GM12878 (cell line): ENCODE data around the gene SMARCD1. TPM values are rescaled to one million over a fixed set of nuclear protein-coding genes. Genes with fewer than 3 reads are reported as not detected.
A peak's percentile ranks its signal among the peaks of the same experiment; 100 is the strongest.

Experiments used
- ATAC-seq: fragments of 200-7000 bp; cut with Tn5 transposase; 3 replicates; pipeline ENCODE4 v1.9.1; 2020; ENCODE audit warnings: mild to moderate bottlenecking, moderate library complexity
- BruUV-seq: library from RNA; stranded (reverse); fragments of 400-500 nt; replicated peaks from 2 replicates; lab custom pipeline; 2021; lab: Mats Ljungman, UMichigan
- CTCF ChIA-PET: fragments of 300-600 bp; sonication (Branson Sonifier 250); formaldehyde crosslinking; extraction: SDS; loops from one replicate; lab custom pipeline; 2021; ENCODE audit warnings: inconsistent platforms; lab: Yijun Ruan, JAX
- POLR2A ChIA-PET: fragments of 350-600 bp; formaldehyde crosslinking; extraction: SDS; loops from one replicate; lab custom pipeline; 2021; ENCODE audit warnings: inconsistent platforms; lab: Charles Lee
- RAD21 ChIA-PET: fragments of 300-600 bp; sonication (Branson Sonifier 250); formaldehyde crosslinking; loops from one replicate; lab custom pipeline; 2023; ENCODE audit warnings: antibody characterized with exemption; ENCODE audit not compliant: unreplicated experiment; lab: Charles Lee
- SMC1A ChIA-PET: fragments of 300-600 bp; sonication (Branson Sonifier 250); formaldehyde crosslinking; loops from one replicate; lab custom pipeline; 2023; ENCODE audit not compliant: unreplicated experiment, uncharacterized antibody; lab: Charles Lee
- DNase-seq: peaks from one replicate; pipeline ENCODE4 v3.0.0-alpha.2; 2011; ENCODE audit warnings: low read depth, low spot score
- FAIRE-seq: peaks from 3 replicates; lab custom pipeline; 2011; peaks lifted over from hg19 to GRCh38; lab: Jason Lieb, UNC
- H2AFZ ChIP-seq: 2 replicates; pipeline ENCODE4 v1.6.0; 2011; ENCODE audit warnings: low read depth, low read length, control low read depth; ENCODE audit not compliant: control insufficient read depth
- H3K27ac ChIP-seq: 2 replicates; pipeline ENCODE4 v1.5.1; 2011; ENCODE audit warnings: control low read depth; ENCODE audit not compliant: control insufficient read depth, insufficient read depth
- H3K27me3 ChIP-seq, 2 experiments: replicated peaks in 1 of 2; 2 replicates each; pipeline versions ENCODE4 v1.6.0 to v1.6.1; 2011; ENCODE audit warnings: low read length in 1 of 2; ENCODE audit not compliant: control insufficient read depth in 2 of 2, insufficient read depth in 2 of 2
- H3K36me3 ChIP-seq, 2 experiments: 2 replicates each; pipeline ENCODE4 v1.5.1; 2011; ENCODE audit warnings: low read length in 1 of 2; ENCODE audit not compliant: control insufficient read depth in 2 of 2, insufficient read depth in 2 of 2
- H3K4me1 ChIP-seq: 2 replicates; pipeline ENCODE4 v1.6.1; 2011; ENCODE audit warnings: mild to moderate bottlenecking, low read length, moderate library complexity, mixed read lengths; ENCODE audit not compliant: control insufficient read depth, insufficient read depth
- H3K4me2 ChIP-seq: 2 replicates; pipeline ENCODE4 v1.6.0; 2011; ENCODE audit warnings: control low read depth; ENCODE audit not compliant: control insufficient read depth, insufficient read depth
- H3K4me3 ChIP-seq: fragments of 200-600 bp; sonication (generic); 2 replicates; pipeline ENCODE4 v1.5.1; 2016
- H3K79me2 ChIP-seq: 2 replicates; pipeline ENCODE4 v1.6.0; 2011; ENCODE audit warnings: low read length; ENCODE audit not compliant: control insufficient read depth, insufficient read depth
- H3K9ac ChIP-seq: 2 replicates; pipeline ENCODE4 v1.8.0; 2011; ENCODE audit warnings: low read length, control low read depth, mixed read lengths; ENCODE audit not compliant: control insufficient read depth, insufficient read depth
- H3K9me3 ChIP-seq: replicated peaks from 3 replicates; pipeline ENCODE4 v1.5.1; 2011; ENCODE audit warnings: mild to moderate bottlenecking, low read length; ENCODE audit not compliant: control insufficient read depth, insufficient read depth
- H4K20me1 ChIP-seq: 2 replicates; pipeline ENCODE4 v1.6.0; 2011; ENCODE audit not compliant: control insufficient read depth, insufficient read depth
- CBFB ChIP-seq: IDR thresholded peaks from 2 replicates; pipeline ENCODE4 v1.6.1; 2016; ENCODE audit warnings: antibody characterized with exemption, low read depth
- IKZF1 ChIP-seq: fragments of 450-650 bp; conservative IDR thresholded peaks from 2 replicates; pipeline ENCODE4 v1.6.1; 2017; ENCODE audit warnings: antibody characterized with exemption, mild to moderate bottlenecking
- MYB ChIP-seq: fragments of 150-350 bp; IDR thresholded peaks from 2 replicates; pipeline ENCODE4 v1.6.1; 2014; ENCODE audit warnings: mild to moderate bottlenecking, low read depth, low read length, borderline replicate concordance
- RAD21 ChIP-seq: IDR thresholded peaks from 2 replicates; pipeline ENCODE4 v1.6.1; 2011; ENCODE audit warnings: mild to moderate bottlenecking, low read depth, low read length, moderate library complexity; ENCODE audit not compliant: insufficient read depth
- SIN3A ChIP-seq: IDR thresholded peaks from 2 replicates; pipeline ENCODE4 v1.6.1; 2012; ENCODE audit warnings: low read depth, low read length, improper control_type of control experiment
- SMARCA5 ChIP-seq: fragments of 450-650 bp; IDR thresholded peaks from 2 replicates; pipeline ENCODE4 v1.6.1; 2017; ENCODE audit warnings: mild to moderate bottlenecking
- SMC3 ChIP-seq: IDR thresholded peaks from 2 replicates; pipeline ENCODE4 v1.6.1; 2011; ENCODE audit warnings: low read length, improper control_type of control experiment, borderline replicate concordance
- SPI1 ChIP-seq: IDR thresholded peaks from 2 replicates; pipeline ENCODE4 v1.6.1; 2011; ENCODE audit warnings: low read depth, mild to moderate bottlenecking, low read length, moderate library complexity, borderline replicate concordance; ENCODE audit not compliant: insufficient read depth
- WGBS: methylation state at CpG from one replicate; pipeline ENCODE4 v1.1.6; 2016; ENCODE audit warnings: low lambda C conversion rate; ENCODE audit not compliant: insufficient replicate concordance, insufficient coverage; ENCODE audit errors: missing lambda C conversion rate; 5-methylcytosine and 5-hydroxymethylcytosine counted together
- in situ Hi-C: fragments of 300-500 bp; cut with MboI; formaldehyde crosslinking; loops from 9 replicates; pipeline ENCODE4 v1.14.3; 2018; ENCODE audit warnings: mixed read lengths
- intact Hi-C: fragments of 100-400 bp; cut with micrococcal nuclease; formaldehyde crosslinking; loops from one replicate; pipeline ENCODE4 v1.14.2; 2022; ENCODE audit not compliant: unreplicated experiment
- polyA plus RNA-seq, 11 experiments: library from polyadenylated mRNA; depleted of rRNA in 4 of 11; unstranded in 6 of 11; stranded (reverse) in 5 of 11; fragments of >200 nt; fragmentation: Nextera tagmentation in 4 of 11; fragmentation: Illumina TruSeq in 1 of 11; extraction: Ambion mirVana in 4 of 11; extraction: Trizol in 1 of 11; gene quantifications; 1 replicate in 1 of 11; 2 replicates in 10 of 11; pipeline versions ENCODE4 v1.2.1 to v1.2.3, GENCODE V29; 2011 to 2016; ENCODE audit warnings: inconsistent platforms in 2 of 11, missing spikeins in 2 of 11, low read depth in 1 of 11
- total RNA-seq, 4 experiments: library from RNA; depleted of rRNA in 3 of 4; stranded (reverse); fragments of >200 nt in 3 of 4; fragmentation: Illumina TruSeq in 1 of 4; extraction: Trizol in 1 of 4; gene quantifications; 2 replicates each; pipeline versions ENCODE4 v1.2.1 to v1.2.3, GENCODE V29; 2013 to 2021
- TF ChIP-seq, protein P1 (sequence below): IDR thresholded peaks from 2 replicates; pipeline ENCODE4 v1.6.1; 2012; ENCODE audit warnings: low read length, inconsistent platforms
- TF ChIP-seq, protein P2 (sequence below): fragments of 450-650 bp; IDR thresholded peaks from 2 replicates; pipeline ENCODE4 v1.6.1; 2016; ENCODE audit warnings: mild to moderate bottlenecking
- TF ChIP-seq, protein P3 (sequence below), 3 experiments: IDR thresholded peaks in 2 of 3; conservative IDR thresholded peaks in 1 of 3; 2 replicates each; pipeline ENCODE4 v1.5.1; 2011; ENCODE audit warnings: low read depth in 3 of 3, low read length in 3 of 3, mild to moderate bottlenecking in 3 of 3, control low read depth in 2 of 3, moderate library complexity in 2 of 3, inconsistent platforms in 1 of 3, mixed read lengths in 1 of 3; ENCODE audit not compliant: control insufficient read depth in 2 of 3, insufficient read depth in 1 of 3; ENCODE audit errors: extremely low read depth in 1 of 3

SMARCD1 gene
- total and polyA plus RNA-seq, 10 of the 15 experiments (the other 5 are each of a cell fraction or from before 2014, with no cell fraction given) = 1.4 to 92.4 (median 58.9) TPM

DNA sequence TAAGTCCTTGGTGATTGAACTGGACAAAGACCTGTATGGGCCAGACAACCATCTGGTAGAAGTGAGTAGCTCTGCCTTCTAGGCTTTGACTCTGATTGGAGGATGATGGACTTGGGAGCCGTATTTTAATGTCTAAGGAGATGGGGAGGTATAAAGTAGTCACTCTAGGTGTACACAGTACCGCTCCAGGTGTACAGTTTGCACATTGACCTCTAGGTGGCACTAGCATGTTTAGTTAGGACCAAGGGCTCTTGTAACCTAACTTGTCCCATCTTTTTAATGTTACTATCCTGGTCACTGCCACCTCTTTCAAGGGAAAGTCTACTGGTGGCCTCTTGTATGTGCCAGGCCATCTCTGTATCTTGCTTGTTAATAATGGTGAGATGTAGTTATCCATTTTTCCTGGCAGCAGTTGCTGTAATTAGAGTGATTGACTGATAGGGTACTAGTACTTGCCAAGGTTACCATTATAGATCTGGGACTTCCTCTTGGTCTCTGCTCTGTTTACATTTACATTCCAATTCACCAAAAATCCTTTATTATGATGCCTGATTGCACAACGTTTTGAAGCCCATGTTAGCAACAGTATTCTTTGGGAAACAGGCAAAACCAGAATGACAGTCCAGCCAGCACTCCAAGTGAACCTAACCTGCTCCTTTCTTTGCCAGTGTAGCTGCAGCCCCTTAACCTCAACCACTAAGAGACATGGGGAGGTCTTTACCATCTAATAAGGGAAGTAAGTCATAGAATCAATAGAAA lies 3.6 kb downstream of the SMARCD1 start:
- POLR2A ChIA-PET = interaction anchor here (0.6 to 1.2 kb wide), 2 partner anchors 24 to 83 kb away, joined by 3 to 5 read pairs; no protein-coding TSS in a partner anchor
- DNase-seq (peak; percentile 37), ATAC-seq (peak; percentile 56), FAIRE-seq (peak; percentile 75)
- SMC1A ChIA-PET = interaction anchor here (0.8 to 3.9 kb wide), 13 partner anchors 10 to 87 kb away, joined by 3 to 29 read pairs (median 6); partner anchors contain the start of gene COX14
- RAD21 ChIA-PET = interaction anchor here (0.7 to 5.6 kb wide), 10 partner anchors 14 to 226 kb away, joined by 3 to 47 read pairs (median 5); partner anchors contain the start of genes CERS5 and COX14
- Histone ChIP-seq H2AFZ (no peak overlapping the region), H3K9ac (no peak overlapping the region), H3K4me3 (no peak overlapping the region), H3K36me3 (peaks cover 3 to 20% of the 10 kb centered on the region in 2 experiments), H3K9me3 (no peaks in the 10 kb centered on the region), H4K20me1 (0 out of 2 replicates have a peak, but pooled peaks cover 4% of the 10 kb centered on the region), H3K4me1 (no peaks in the 10 kb centered on the region), H3K27me3 (no peaks in the 10 kb centered on the region), H3K79me2 (peaks cover 9% of the 10 kb centered on the region), H3K27ac (no peak overlapping the region), H3K4me2 (no peak overlapping the region)
- WGBS = 2% methylated on average over 3 of the region's 3 CpGs
- TF ChIP-seq IKZF1 = no peak
- TF ChIP-seq, protein P1, sequence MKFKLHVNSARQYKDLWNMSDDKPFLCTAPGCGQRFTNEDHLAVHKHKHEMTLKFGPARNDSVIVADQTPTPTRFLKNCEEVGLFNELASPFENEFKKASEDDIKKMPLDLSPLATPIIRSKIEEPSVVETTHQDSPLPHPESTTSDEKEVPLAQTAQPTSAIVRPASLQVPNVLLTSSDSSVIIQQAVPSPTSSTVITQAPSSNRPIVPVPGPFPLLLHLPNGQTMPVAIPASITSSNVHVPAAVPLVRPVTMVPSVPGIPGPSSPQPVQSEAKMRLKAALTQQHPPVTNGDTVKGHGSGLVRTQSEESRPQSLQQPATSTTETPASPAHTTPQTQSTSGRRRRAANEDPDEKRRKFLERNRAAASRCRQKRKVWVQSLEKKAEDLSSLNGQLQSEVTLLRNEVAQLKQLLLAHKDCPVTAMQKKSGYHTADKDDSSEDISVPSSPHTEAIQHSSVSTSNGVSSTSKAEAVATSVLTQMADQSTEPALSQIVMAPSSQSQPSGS = 0 out of 2 replicates have a peak, but pooled peaks have one; percentile 14
- TF ChIP-seq CBFB = no peak
- peak; percentile 67 for TF ChIP-seq RAD21
- TF ChIP-seq, protein P2, sequence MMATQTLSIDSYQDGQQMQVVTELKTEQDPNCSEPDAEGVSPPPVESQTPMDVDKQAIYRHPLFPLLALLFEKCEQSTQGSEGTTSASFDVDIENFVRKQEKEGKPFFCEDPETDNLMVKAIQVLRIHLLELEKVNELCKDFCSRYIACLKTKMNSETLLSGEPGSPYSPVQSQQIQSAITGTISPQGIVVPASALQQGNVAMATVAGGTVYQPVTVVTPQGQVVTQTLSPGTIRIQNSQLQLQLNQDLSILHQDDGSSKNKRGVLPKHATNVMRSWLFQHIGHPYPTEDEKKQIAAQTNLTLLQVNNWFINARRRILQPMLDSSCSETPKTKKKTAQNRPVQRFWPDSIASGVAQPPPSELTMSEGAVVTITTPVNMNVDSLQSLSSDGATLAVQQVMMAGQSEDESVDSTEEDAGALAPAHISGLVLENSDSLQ = peak; percentile 31; the same call in 1 of the 2 replicates
- TF ChIP-seq SPI1 = peak; percentile 34; the same call in 1 of the 2 replicates
- no peak for TF ChIP-seq SMARCA5
- TF ChIP-seq SIN3A = no peak
- TF ChIP-seq, protein P3, sequence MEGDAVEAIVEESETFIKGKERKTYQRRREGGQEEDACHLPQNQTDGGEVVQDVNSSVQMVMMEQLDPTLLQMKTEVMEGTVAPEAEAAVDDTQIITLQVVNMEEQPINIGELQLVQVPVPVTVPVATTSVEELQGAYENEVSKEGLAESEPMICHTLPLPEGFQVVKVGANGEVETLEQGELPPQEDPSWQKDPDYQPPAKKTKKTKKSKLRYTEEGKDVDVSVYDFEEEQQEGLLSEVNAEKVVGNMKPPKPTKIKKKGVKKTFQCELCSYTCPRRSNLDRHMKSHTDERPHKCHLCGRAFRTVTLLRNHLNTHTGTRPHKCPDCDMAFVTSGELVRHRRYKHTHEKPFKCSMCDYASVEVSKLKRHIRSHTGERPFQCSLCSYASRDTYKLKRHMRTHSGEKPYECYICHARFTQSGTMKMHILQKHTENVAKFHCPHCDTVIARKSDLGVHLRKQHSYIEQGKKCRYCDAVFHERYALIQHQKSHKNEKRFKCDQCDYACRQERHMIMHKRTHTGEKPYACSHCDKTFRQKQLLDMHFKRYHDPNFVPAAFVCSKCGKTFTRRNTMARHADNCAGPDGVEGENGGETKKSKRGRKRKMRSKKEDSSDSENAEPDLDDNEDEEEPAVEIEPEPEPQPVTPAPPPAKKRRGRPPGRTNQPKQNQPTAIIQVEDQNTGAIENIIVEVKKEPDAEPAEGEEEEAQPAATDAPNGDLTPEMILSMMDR (IDR thresholded peaks at IDR 0.05 in 2 of 3, conservative IDR thresholded peaks at IDR 0.05 in 1 of 3; ENCODE audit: control insufficient read depth in 2 of 3, extremely low read depth in 1 of 3, insufficient read depth in 1 of 3, low read depth in 3 of 3, low read length in 3 of 3) = peak; percentile 84 to 89 (median 87)
- peak; percentile 47; the same call in 1 of the 2 replicates for TF ChIP-seq SMC3
- TF ChIP-seq MYB = no peak
- no TSS peak for BruUV-seq
- intact Hi-C loops = loop anchor here (1.0 kb wide), 1 partner anchor 87 kb away; no protein-coding TSS in a partner anchor
- in situ Hi-C loops = no loop called here
- CTCF ChIA-PET = interaction anchor here (0.7 to 9.0 kb wide), 27 partner anchors 9 to 342 kb away, joined by 3 to 250 read pairs (median 5); partner anchors contain the start of genes CERS5, COX14 and GPD1
